Measurements from ENCODE around the gene TTF2.
"Not testable (repeated sequence)": the region's sequence is repeated elsewhere in the genome, so short reads cannot be mapped to it uniquely, and the experiment has no call there.

TTF2 gene

DNA sequence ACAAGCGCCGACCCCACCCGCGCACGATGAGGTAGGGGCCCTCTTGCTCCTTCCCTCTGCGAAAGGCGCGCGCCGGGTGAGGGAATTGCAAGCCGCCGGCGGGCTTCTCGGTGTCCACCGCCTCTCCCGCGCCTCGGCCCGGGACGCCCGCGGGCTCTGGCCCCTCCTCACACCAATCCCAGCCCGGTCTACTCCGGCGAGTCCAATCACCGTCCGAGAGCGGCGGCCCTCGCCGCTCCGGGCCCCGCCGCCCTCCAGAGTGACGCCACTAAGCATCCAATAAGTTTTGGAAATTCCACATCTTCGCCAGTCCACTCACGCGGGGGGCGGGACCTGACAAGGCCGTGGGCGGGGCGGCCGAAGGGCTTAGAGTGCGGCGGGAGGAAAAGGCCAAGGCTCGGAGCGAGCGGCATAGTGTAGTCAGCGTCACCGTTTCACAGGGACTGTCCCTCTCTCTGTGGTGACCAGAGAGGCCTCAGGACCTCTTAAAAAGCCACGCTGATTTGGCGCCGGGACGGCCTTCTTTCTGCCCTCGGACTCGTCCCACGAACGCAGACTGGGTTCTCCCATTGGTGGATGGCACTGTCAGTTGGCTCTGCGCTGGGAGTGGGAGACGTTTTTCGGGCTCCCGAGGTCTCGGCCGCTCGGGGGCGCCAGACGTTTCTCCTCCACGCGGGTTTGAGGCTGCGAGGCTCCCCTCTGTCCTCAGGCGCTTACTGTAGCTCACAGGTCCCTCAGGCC, 61.6 kb downstream of the TTF2 start, which contains the start of gene TRIM45:
TSS of gene TRIM45 (minus strand) at position 161 of the 741 bp plus-strand sequence. CDS start 548 bp downstream, outside the sequence.
- DNase-seq (ENCODE audit: low read depth in 3 of 3), result peak; percentile 65 to 78 (median 77)

DNA sequence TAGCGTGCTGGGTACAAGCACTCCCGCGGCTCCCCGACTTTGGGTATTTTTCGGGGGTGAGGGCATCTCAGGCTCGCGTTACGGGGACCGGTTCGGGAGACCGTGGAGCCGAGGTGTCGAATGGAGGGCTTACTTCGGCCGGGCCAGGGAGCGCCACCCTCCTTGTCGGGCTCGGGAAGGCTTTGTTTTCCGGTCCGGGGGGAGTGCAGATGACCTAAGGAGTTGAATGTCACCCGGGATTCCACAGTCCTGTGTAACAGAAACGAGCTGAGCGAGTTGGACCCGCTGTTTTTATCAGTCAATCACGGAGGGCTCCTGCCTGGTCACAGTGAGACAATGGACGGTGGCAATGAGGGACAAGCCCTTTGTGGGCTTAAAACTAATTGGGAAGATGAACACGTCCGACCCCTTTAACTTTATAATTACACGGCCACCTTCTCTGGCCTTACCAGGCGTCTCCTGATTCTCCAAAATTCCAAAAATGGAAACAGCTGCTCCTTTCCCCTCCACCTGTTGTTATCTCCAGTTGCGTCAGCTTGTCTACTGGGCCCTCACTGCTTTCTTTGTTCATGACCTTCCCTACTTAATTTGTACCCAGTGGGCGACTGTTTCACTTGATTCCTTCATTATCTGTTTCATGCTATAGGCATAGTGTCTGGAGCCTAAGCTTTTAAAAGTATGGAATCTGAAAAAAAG, 62.4 kb downstream of the TTF2 start:
- DNase-seq (ENCODE audit: low read depth in 3 of 3), result no peak

DNA sequence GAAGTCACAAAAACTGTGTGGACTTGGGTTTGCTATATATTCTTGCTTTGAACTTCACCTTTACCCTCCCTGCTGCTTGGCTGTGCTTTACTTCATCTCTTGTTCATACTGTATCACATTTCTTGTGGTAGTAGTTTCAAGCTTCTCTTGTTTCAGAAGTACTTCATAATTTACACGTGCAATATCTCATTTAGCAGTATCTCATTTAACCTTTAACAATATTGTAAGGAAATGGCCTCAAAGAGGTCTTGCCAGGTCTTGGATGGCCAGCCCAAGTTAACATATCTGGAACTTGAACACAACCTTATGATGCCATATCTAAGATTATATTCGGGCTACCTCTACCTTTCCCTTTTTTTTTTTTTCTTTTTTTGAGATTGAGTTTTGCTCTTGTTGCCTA, 63.1 kb downstream of the TTF2 start:
- DNase-seq (ENCODE audit: low read depth in 3 of 3), result no peak

DNA sequence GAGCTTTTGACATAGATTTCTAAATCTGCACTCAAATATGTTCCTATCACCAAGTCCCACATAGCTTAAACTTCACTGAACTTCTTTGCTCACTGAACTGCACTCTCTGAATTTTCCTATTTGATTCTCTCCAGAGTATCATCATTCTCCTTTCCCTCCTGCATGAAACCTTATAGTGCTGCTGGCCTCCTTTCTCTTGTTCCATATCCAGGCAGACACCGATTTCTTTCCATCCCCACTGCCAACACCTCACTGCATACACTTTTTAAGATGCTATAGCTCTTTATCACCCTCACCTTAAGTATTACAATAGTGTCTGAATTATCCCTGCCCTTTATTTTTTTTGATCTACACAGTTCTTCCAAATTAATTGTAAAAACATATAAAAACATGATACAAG, 64.5 kb downstream of the TTF2 start:
- DNase-seq (ENCODE audit: low read depth in 3 of 3), result no peak

DNA sequence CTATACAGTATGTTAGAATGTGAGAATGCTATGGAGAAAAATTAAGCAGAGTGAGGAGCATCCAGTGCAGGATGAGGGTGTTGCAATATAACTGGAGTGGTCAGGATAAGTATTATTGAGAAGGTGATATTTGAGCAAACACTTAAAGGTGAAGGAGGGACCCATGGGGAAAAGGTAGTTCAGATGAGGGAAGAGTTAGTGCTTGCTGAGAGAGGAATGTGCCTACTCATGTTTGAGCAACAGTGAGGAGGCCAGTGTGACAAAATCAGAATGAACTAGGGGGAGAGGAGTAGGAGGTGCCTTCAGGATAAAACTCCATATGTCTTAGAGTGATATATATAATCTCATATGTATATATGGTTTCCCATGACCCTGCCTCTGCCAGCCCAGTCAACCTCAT, 67.7 kb downstream of the TTF2 start:
- no peak for DNase-seq (ENCODE audit: low read depth in 3 of 3)

DNA sequence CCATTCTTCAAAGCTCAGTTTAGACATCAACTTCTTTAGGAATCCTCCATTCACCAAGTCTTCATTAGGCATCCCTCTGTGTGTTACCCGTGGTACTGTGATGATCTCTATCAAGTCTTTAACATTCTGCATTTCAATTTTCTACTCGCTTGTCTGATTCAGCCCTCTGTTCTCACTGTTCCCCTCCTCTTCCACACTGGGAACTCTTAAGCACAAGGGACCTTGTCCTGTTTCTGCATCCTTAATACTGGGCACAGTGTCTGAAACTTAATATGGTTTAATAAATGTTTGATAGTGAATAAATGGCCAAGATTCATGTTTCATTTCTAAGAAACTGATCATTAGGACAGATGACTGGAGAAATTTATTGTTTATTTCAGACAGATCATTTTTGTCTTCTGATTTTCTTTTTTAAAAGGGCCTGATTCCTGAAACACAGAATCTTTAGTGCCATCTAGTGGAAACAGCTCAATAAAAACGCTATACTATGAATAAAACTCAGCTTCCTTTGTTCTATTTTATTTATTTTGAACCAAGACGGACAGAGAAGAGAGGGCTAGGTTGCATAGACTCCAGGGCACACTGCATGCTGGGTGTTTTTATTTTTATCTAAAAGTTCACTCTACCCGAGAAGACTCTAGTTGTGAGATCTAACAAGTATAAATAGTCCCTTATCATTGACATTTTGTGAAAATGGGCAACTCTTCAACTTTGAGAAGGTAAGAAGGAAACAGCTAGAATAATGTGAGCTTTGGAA, 68.4 kb downstream of the TTF2 start:
- no peak for DNase-seq (ENCODE audit: low read depth in 3 of 3)

DNA sequence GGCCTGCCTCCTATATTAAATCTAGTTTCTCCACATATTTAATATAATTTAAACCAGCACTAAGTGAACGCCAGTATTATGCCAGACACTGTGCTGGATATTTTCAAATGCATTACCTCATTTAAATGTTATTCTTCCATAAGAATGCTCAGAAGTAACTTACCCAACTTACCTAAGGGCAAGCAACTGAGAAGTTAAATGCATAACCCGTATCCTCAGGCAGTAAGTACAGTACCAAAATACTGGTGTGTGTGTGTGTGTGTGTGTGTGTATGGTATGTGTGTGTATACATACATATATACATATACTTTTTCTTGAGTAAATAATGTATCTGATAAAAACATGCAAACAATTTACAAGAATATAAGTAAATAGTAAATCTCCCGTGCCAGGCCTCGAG, 70.4 kb downstream of the TTF2 start:
- no peak for DNase-seq (ENCODE audit: low read depth in 3 of 3)

DNA sequence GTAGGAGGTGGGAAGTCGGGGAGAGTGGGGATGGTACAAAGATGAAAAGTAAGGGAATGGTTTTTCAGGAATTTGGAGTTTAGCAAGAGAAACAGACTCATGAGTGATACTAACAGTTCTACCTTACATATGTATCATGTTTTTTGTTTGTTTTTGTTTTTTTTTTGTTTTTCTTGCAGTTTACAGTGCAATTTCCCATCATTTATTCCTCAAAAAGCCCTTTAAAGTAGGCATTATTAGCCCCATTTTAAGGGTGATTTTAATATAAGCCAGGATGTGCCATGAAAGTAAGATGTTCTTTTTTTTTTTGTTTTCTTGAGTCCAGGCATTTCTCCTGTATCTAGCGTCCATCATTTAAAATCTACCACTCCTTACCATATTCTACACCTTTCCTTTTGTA, 75.2 kb downstream of the TTF2 start:
- no peak for DNase-seq (ENCODE audit: low read depth in 3 of 3)

DNA sequence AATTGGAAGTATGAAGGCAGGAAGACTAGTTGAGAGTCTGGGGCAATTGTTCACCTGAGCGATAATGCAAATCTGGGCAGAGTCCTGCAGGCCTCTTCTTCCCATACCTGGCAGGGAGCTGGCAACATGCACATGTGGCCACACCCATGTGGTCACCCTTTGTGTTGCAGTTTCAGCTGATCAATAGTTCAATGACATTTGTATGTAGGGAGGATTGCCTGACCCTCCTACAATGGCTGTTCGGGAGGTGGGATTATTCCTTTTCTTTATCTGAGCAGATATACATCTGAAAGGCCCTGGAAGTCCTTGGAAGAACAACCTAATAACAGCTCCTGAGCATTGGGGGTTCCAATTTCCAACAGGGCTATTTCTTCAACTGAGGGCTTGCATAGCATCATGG, 76.6 kb downstream of the TTF2 start:
- no peak for DNase-seq (ENCODE audit: low read depth in 3 of 3)

DNA sequence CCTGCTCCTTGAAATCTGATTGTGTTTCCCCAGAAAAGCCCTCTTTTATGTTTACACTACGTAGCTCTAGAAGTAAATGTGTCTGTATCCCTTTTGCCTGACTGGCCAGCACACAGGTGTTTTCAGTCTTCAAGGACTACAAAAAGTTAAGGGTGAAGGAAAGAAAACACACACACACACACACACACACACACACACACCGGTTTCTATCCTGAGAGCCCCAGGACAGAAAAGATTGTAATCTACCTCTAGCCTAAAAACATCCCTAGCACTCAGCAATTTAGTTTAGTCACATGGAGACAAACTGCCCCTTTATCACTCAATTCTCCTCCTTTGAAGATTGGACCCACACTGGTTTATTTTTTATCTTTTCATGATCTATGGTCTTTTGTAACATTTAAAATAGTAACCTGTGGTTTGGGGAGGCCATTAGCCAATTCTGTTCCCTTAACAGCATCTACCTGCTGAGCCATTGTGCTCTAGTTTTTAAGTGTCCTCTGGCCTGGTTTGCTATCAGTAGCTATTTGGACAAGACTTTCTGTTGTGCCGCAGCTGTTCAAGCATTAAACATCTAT, 77.2 kb downstream of the TTF2 start:
- no peak for DNase-seq (ENCODE audit: low read depth in 3 of 3)

DNA sequence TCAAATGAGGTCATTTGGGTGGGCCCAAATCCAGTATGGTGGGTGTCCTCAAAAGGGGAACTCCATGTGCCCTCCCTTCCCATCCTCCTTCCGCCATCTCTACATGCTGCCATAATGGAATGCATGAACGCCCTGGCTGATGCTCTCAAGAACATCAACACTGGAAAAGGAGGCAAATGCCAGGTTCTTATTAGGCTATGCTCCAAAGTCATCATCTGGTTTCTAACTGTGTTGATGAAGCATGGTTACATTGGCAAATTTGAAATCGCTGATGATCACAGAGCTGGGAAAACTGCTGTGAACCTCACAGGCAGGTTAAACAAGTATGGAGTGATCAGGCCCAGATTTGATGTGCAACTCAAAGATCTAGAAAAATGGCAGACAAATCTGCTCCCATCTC, 78.0 kb downstream of the TTF2 start:
- no peak for DNase-seq (ENCODE audit: low read depth in 3 of 3)

DNA sequence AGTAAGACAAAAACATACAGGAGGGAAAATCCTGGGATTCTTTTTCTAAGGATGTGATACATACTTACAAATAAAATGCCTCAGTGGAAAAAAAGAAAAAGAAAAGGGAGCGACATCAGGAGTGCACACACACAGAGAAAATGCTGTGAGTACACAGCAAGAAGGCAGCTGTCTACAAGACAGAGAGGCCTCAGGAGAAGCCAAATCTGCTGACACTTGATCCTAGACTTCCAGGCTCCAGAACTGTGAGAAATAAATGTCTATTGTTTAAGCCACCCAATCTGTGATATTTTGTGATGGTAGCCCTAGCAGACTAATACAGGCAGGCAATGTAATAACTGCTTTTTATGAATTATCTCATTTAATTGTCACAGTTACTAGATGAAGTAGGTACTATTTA, 78.4 kb downstream of the TTF2 start:
- no peak for DNase-seq (ENCODE audit: low read depth in 3 of 3)

DNA sequence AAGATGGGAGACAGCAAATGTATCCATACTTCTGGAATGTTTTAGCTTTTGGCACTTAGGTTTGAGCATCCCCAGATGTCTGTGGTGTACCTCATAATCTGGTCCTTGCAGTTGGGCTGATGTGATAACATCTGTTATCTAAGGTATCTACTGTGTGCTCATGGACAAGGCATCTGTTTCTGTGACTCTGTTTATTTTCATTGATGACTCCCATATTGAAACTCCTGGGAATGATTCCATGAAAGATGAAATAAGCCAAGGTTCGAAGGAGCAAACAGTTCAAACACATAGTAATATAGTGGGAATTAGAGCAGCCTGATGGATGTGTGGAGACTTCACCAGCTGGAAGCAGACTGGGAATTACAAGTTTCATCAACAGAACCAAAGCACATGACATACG, 82.1 kb downstream of the TTF2 start:
- no peak for DNase-seq (ENCODE audit: low read depth in 3 of 3)

DNA sequence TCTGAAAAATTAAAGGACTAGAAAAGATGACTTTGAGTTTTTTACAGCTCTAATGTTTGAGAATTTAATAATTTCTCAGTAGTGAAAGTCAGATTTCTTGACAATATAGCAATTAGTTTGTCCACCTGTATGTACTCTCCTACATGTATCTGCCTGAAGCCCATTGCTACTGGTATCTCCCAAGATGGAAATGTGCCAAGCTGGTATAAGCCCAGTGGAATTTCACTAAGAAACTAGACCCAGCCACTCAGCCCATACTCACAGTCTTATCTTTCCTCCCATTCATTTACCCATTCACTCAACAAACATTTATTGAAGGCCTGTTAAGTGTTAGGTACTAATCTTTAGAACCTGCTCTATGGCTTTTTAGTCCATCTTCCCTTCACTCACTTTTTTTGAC, 83.0 kb downstream of the TTF2 start:
- no peak for DNase-seq (ENCODE audit: low read depth in 3 of 3)

DNA sequence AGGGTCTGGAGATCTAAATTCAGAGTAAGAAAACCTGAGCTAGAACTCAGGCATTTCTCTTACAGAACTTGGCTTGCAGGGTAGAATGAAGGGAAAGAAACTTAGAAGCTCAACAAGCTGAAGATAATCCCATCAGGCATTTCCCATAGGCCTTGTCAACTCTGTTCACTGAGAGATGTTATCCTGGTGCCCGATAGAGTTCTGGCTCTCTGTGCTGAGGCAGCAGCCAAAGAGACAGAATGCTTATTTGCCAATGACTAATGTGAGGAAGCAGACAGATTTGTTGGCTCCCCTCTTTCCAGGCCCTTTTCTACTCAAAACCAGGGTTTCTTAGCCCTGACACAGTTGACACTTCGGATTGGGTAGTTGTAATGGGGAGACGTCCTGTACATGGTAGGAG, 83.7 kb downstream of the TTF2 start:
- no peak for DNase-seq (ENCODE audit: low read depth in 3 of 3)

DNA sequence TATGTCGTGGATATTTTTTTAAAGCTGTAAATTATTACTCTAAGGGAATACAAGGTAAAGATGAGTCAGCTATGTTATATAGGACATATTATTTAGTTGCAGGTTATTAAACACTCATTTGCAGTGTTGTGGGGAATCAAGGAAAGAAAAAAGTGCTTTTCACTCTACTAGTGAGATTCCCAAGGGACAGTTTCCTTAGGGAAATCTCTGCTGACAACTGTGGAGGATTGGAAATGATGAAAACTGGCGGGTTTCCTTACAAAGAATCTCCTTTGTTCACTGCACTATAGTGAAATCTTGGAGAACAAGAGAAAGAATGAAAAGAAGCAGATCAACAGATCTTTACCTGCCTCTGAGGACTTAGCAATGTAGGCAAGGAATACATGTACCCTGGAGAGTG, 85.9 kb downstream of the TTF2 start:
- DNase-seq (ENCODE audit: low read depth in 3 of 3), result no peak

DNA sequence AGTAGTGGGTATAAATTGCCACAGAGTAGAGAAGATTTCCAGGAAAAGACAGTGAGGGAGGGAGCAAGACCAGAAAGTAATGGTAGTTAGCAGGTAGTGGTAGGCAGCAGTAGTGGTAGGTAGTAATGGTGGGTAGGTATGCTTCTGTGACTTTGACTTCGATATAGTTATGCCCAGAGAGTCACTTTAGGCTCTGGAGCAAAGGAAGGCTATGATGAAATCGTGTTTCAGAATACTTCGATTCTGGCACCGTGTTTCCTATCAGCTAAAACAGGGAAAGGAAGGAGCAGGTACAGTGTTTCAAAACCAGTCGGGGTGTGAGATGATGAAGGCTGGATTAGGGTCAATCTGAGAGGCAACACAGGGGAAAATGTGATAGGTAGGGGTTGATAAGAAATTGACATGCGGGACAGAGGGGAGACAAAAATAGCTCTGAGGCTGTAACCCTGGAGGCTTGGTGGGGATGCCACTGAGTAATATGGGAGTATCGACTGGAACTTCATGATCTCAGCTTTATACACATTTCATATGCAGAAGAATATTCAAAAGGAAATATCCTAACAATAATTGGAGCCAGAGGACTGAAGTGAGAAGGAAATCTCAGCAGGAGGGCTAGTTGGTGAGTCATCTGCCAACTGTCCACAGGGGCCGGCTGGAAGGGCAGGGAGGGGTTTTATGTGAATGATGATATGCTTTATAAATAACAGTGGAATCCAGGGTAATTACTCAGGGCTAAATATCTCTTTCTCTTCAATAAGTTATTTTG, 86.6 kb downstream of the TTF2 start:
- no peak for DNase-seq (ENCODE audit: low read depth in 3 of 3)

DNA sequence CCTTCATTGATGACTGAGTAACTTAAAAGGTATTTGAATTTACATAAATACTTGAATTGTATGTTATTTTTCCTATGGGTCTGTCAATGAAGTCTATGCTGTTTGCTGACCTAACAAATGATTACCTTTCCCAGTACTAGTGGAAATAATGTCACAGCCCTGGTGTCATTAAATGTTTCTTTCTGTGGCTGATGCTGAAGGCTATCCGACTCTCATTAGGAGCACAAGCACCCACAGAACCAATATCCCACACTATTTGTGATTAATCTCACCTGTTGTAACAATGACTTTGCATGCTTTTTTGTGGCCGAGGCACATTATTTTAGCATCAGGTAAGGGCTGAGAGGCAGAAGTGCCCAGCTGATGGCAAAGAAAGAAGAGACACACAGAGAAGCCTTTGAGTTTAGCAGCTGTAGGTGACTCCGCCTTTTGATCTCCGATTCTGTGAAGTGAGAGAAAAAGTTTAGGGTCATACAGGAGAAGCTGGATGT, 87.3 kb downstream of the TTF2 start:
- no peak for DNase-seq (ENCODE audit: low read depth in 3 of 3)

DNA sequence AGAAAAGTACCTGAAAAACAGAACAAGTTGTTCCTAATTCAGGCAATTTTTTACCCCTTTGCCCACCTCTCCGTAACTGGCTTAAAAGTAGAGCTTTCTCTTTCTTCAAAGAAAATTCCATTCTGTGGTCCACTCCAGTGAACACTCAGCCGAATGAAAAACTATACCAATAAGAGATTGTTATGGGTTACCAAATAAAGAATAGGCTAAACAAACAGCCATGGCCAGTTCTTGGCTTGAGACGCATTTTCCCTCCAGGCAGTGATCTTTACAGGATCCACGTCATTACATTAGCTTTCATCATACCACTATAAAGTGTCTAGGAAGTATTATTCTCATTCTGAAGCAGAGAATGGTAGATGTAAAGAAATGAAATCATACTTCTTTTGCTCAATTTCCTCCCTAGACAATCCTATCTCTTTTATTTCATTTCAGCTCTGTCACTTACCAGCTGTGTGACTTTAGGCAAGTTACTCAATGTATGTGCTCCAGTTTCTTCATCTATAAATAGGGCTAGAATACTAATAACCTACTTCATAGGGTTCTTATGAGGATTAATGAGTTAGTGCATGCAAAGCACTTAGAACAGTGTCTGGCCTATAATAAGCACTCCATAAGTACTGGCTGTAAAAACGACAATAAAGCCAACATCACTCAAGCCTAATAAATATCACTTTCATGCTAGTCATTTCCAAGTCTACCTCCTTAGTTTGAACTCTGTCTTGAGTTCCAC, 87.9 kb downstream of the TTF2 start:
- no peak for DNase-seq (ENCODE audit: low read depth in 3 of 3)

DNA sequence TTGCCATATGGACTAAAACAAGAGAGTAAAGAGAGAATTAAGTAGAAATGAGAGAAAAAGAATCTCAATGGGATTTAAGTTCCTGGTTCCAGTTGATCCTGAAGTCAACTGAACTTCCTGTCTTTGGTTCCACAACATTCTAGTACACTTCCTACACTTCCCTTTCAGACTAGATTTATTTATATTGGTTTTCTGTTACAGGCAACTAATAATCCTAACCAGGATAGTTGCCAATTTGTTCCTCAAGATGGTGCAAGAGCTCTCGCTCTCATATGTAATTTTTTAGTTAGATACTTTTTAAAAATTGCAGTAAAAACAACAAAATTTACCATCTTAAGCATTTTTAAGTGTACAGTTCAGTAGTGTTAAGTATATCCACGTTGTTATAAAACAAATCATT, 90.2 kb downstream of the TTF2 start:
- DNase-seq (ENCODE audit: low read depth in 3 of 3), result no peak

DNA sequence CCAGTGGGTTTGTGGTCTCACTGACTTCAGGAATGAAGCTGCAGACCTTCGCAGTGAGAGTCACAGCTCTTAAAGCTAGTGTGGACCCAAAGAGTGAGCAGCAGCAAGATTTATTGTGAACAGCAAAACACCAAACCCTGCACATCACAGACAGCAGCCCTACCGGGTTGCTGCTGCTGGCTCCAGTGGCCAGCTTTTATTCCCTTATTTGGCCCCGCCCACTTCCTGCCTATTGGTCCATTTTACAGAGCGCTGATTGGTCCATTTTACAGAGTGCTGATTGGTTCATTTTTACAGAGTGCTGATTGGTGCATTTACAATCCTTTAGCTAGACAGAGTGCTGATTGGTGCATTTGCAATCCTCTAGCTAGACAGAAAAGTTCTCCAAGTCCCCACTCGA, 91.2 kb downstream of the TTF2 start:
- not testable (repeated sequence) for DNase-seq (ENCODE audit: low read depth in 3 of 3)

Data from stimulated activated CD4-positive, alpha-beta T cell treated with anti-CD3 and anti-CD28 coated beads, TNF-alpha, amount 100 ng/mL, for 48 hours (primary cell).